ENCODE data around the gene TMEFF2. TPM values are rescaled to one million over a fixed set of nuclear protein-coding genes. Genes with fewer than 3 reads are reported as not detected.

The TMEFF2 gene
- total RNA-seq, 2 experiments from 2014 or later = not detected

DNA sequence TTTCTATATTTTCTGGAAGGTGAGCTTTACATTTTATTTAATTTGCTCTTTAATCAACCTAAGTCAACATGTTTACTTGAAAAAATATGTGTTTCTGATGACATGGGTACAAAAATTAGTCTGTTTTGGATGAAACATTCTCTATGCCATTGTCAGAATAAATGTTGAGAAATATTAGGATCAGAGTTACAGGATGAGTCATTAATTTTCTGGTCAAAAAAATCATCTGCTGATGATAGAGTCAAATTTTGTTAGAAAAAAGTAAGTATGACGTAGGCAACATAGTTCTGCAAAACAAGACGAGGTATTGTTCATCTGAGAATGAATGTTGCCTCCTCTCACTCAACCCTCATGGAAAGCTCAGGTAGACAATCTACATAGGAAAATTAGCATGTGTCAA is 240.3 kb downstream of the TMEFF2 start:
- DNase-seq (ENCODE audit: low spot score) = no peak
- Histone ChIP-seq H3K9me3 (ENCODE audit: low read length) (no peaks in the 10 kb centered on the region), H3K79me2 (ENCODE audit: insufficient read depth, low read depth, low read length) (no peaks in the 10 kb centered on the region), H2AFZ (ENCODE audit: low read length) (no peak overlapping the region), H4K20me1 (ENCODE audit: insufficient read depth, low read length) (no peaks in the 10 kb centered on the region), H3K27ac (ENCODE audit: low read depth, low read length, poor library complexity, severe bottlenecking) (no peak overlapping the region), H3K4me3 (ENCODE audit: low read depth, low read length, poor library complexity, severe bottlenecking) (no peak overlapping the region), H3K4me2 (ENCODE audit: low read length) (no peak overlapping the region), H3K4me1 (ENCODE audit: insufficient read depth, low read length, poor library complexity, severe bottlenecking) (no peaks in the 10 kb centered on the region), H3K9me2 (ENCODE audit: insufficient read depth, low read length) (no peaks in the 10 kb centered on the region), H3K36me3 (ENCODE audit: insufficient read depth, low read length) (no peaks in the 10 kb centered on the region)
- TF ChIP-seq EZH2phosphoT487 (IDR thresholded peaks at IDR 0.05; ENCODE audit: borderline replicate concordance, low read depth, low read length) = no peak
- TF ChIP-seq, protein P1, sequence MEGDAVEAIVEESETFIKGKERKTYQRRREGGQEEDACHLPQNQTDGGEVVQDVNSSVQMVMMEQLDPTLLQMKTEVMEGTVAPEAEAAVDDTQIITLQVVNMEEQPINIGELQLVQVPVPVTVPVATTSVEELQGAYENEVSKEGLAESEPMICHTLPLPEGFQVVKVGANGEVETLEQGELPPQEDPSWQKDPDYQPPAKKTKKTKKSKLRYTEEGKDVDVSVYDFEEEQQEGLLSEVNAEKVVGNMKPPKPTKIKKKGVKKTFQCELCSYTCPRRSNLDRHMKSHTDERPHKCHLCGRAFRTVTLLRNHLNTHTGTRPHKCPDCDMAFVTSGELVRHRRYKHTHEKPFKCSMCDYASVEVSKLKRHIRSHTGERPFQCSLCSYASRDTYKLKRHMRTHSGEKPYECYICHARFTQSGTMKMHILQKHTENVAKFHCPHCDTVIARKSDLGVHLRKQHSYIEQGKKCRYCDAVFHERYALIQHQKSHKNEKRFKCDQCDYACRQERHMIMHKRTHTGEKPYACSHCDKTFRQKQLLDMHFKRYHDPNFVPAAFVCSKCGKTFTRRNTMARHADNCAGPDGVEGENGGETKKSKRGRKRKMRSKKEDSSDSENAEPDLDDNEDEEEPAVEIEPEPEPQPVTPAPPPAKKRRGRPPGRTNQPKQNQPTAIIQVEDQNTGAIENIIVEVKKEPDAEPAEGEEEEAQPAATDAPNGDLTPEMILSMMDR (conservative IDR thresholded peaks at IDR 0.05; ENCODE audit: low read length) = no peak
- no TSS peak for BruUV-seq (replicated peaks)
- CTCF ChIA-PET (ENCODE audit: unreplicated experiment) = no interaction called here
- intact Hi-C loops (cut with micrococcal nuclease; ENCODE audit: unreplicated experiment) = no loop called here
- POLR2A ChIA-PET = interaction anchor here (1.2 kb wide), 1 partner anchor 84 kb away, joined by 3 read pairs; no protein-coding TSS in a partner anchor

DNA sequence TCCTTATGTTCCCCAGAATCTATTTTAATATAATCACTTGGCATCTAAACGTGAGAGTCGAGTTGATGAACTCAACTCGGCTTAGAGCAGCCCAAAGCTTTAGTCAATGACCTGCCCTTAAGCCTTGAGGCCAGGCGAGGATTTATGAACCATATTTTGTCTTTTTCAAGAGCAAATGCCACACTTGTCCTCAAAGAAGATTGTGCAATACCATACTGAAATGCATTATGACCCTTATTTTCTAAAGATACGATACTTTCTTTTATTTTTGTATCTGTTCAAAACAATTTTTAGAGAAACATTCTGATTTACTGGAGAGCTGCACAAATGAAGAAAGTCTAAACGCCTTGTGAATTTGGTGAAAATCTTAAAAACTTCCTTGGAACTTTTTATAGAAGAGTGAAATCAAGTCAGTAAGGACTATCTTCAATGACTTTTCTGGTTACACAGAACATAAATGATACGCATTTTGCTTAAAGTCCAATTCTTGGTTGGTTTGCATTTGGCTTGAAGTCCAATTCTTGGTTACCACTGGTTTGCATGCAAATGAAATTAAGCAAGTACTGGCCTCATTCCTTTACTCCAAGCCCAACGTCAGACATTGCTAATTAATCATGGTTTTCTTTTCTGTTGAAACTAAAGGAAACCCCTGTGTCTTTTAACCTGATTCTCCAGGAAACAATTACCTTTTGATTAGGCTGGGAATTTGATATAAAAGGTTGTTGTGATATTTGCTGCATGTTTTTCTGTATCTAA is 242.0 kb downstream of the TMEFF2 start:
- no peak overlapping the region for H2AFZ ChIP-seq (ENCODE audit: low read length)
- H3K4me1 ChIP-seq (ENCODE audit: insufficient read depth, low read length, poor library complexity, severe bottlenecking) = no peaks in the 10 kb centered on the region
- no peak overlapping the region for H3K27ac ChIP-seq (ENCODE audit: low read depth, low read length, poor library complexity, severe bottlenecking)
- no peaks in the 10 kb centered on the region for H3K79me2 ChIP-seq (ENCODE audit: insufficient read depth, low read depth, low read length)
- H3K4me2 ChIP-seq (ENCODE audit: low read length) = no peak overlapping the region
- no peak overlapping the region for H3K4me3 ChIP-seq (ENCODE audit: low read depth, low read length, poor library complexity, severe bottlenecking)
- BruUV-seq (replicated peaks) = no TSS peak
- ChIA-PET CTCF (ENCODE audit: unreplicated experiment) (no interaction called here), POLR2A (no interaction called here)
- TF ChIP-seq, protein P1 (conservative IDR thresholded peaks at IDR 0.05; ENCODE audit: low read length) = no peak
- no peak for TF ChIP-seq EZH2phosphoT487 (IDR thresholded peaks at IDR 0.05; ENCODE audit: borderline replicate concordance, low read depth, low read length)
- DNase-seq (ENCODE audit: low spot score) = no peak
- no peaks in the 10 kb centered on the region for H3K9me2 ChIP-seq (ENCODE audit: insufficient read depth, low read length)
- H3K9me3 ChIP-seq (ENCODE audit: low read length) = no peaks in the 10 kb centered on the region
- H4K20me1 ChIP-seq (ENCODE audit: insufficient read depth, low read length) = no peaks in the 10 kb centered on the region
- intact Hi-C loops (cut with micrococcal nuclease; ENCODE audit: unreplicated experiment) = no loop called here
- H3K36me3 ChIP-seq (ENCODE audit: insufficient read depth, low read length) = no peaks in the 10 kb centered on the region

DNA sequence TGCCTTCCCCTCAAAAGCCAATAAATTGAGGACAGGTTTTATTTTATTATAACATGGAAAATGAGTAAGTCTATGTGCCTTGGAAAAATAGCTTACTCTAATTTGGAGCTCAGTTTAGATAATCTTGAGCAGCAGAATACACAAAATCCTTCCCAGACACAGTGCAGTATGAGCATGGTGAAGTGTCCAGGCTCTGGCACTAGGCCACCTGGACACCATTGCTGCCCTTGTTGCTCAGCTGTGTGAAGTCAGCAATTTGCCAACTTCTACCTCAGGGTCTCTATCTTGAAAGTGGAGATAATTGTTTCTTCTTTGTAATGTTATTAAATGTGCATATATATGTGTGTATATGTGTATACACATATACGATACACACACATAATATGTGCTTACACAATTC is 242.9 kb downstream of the TMEFF2 start:
- Histone ChIP-seq H3K4me3 (ENCODE audit: low read depth, low read length, poor library complexity, severe bottlenecking) (no peak overlapping the region), H3K4me1 (ENCODE audit: insufficient read depth, low read length, poor library complexity, severe bottlenecking) (no peaks in the 10 kb centered on the region), H3K27ac (ENCODE audit: low read depth, low read length, poor library complexity, severe bottlenecking) (no peak overlapping the region), H4K20me1 (ENCODE audit: insufficient read depth, low read length) (no peaks in the 10 kb centered on the region), H3K9me2 (ENCODE audit: insufficient read depth, low read length) (no peaks in the 10 kb centered on the region), H3K9me3 (ENCODE audit: low read length) (no peaks in the 10 kb centered on the region), H2AFZ (ENCODE audit: low read length) (no peak overlapping the region), H3K36me3 (ENCODE audit: insufficient read depth, low read length) (no peaks in the 10 kb centered on the region), H3K4me2 (ENCODE audit: low read length) (no peak overlapping the region), H3K79me2 (ENCODE audit: insufficient read depth, low read depth, low read length) (no peaks in the 10 kb centered on the region)
- no TSS peak for BruUV-seq (replicated peaks)
- no peak for TF ChIP-seq EZH2phosphoT487 (IDR thresholded peaks at IDR 0.05; ENCODE audit: borderline replicate concordance, low read depth, low read length)
- TF ChIP-seq, protein P1 (conservative IDR thresholded peaks at IDR 0.05; ENCODE audit: low read length) = no peak
- intact Hi-C loops (cut with micrococcal nuclease; ENCODE audit: unreplicated experiment) = no loop called here
- POLR2A ChIA-PET = no interaction called here
- CTCF ChIA-PET (ENCODE audit: unreplicated experiment) = no interaction called here
- no peak for DNase-seq (ENCODE audit: low spot score)
